GM21786 (cell line): Measurements from ENCODE around the gene ZSCAN5C.
"Not testable (repeated sequence)": the region's sequence is repeated elsewhere in the genome, so short reads cannot be mapped to it uniquely, and the experiment has no call there.

Experiments used
- ATAC-seq: cut with Tn5 transposase; IDR thresholded peaks from one replicate; pipeline ENCODE4 v1.9.1; 2021; ENCODE audit not compliant: unreplicated experiment

The ZSCAN5C gene

GRCh38 chr19:56201973-56202372 is at the start of gene ZSCAN5C:
TSS of gene ZSCAN5C (plus strand) at chr19:56202273. CDS start at chr19:56205914, 3,641 bp downstream.
- ATAC-seq: no peak

- no peak for ATAC-seq
Measured at GRCh38 chr19:56152644-56153043, 49.4 kb upstream of the ZSCAN5C start.

GRCh38 chr19:56153507-56153906 is 48.6 kb upstream of the ZSCAN5C start:
- no peak for ATAC-seq

- no peak for ATAC-seq
Measured at GRCh38 chr19:56155124-56155687, 46.9 kb upstream of the ZSCAN5C start.

GRCh38 chr19:56156768-56157167 is 45.3 kb upstream of the ZSCAN5C start:
- ATAC-seq: no peak

GRCh38 chr19:56158170-56158757 is 43.8 kb upstream of the ZSCAN5C start:
- ATAC-seq: no peak

- ATAC-seq: no peak
Measured at GRCh38 chr19:56159009-56159559, 43.0 kb upstream of the ZSCAN5C start.

- ATAC-seq: no peak
Measured at GRCh38 chr19:56159622-56160271, 42.3 kb upstream of the ZSCAN5C start.

GRCh38 chr19:56161534-56161933 is 40.5 kb upstream of the ZSCAN5C start:
- ATAC-seq: no peak

GRCh38 chr19:56162258-56162657 is 39.8 kb upstream of the ZSCAN5C start:
- ATAC-seq: no peak

GRCh38 chr19:56163097-56163496 is 39.0 kb upstream of the ZSCAN5C start:
- no peak for ATAC-seq

GRCh38 chr19:56167064-56167578 is 35.0 kb upstream of the ZSCAN5C start:
- no peak for ATAC-seq

GRCh38 chr19:56170261-56170660 is 31.8 kb upstream of the ZSCAN5C start:
- no peak for ATAC-seq

- ATAC-seq: no peak
Measured at GRCh38 chr19:56174086-56174485, 28.0 kb upstream of the ZSCAN5C start.

GRCh38 chr19:56174550-56174949 is 27.5 kb upstream of the ZSCAN5C start:
- ATAC-seq: no peak

GRCh38 chr19:56175861-56176307 is 26.2 kb upstream of the ZSCAN5C start, which contains the start of gene GALP:
TSS of gene GALP (plus strand) at chr19:56176008. CDS start at chr19:56177109, 1,101 bp downstream.
- not testable (repeated sequence) for ATAC-seq

GRCh38 chr19:56176310-56176709 is 25.8 kb upstream of the ZSCAN5C start:
- ATAC-seq: not testable (repeated sequence)

GRCh38 chr19:56176881-56177280 is 25.2 kb upstream of the ZSCAN5C start:
- ATAC-seq: no peak

- no peak for ATAC-seq
Measured at GRCh38 chr19:56177564-56178243, 24.4 kb upstream of the ZSCAN5C start.

- ATAC-seq: no peak
Measured at GRCh38 chr19:56189785-56190184, 12.3 kb upstream of the ZSCAN5C start.

- ATAC-seq: no peak
Measured at GRCh38 chr19:56191115-56191514, 11.0 kb upstream of the ZSCAN5C start.
